Astrocyte (in vitro differentiated cells and primary cell): Measurements from ENCODE around the gene CMTR1.

Experiments used
- EZH2 ChIP-seq: IDR thresholded peaks from 2 replicates; pipeline ENCODE4 v1.6.1; 2012; ENCODE audit warnings: mild to moderate bottlenecking, low read length, inconsistent platforms; ENCODE audit not compliant: insufficient read depth
- TF ChIP-seq, protein P1 (sequence below): IDR thresholded peaks from 2 replicates; pipeline ENCODE4 v1.5.1; 2011; ENCODE audit warnings: low read depth, mild to moderate bottlenecking, inconsistent platforms, low read length, moderate library complexity; ENCODE audit not compliant: insufficient read depth

DNA sequence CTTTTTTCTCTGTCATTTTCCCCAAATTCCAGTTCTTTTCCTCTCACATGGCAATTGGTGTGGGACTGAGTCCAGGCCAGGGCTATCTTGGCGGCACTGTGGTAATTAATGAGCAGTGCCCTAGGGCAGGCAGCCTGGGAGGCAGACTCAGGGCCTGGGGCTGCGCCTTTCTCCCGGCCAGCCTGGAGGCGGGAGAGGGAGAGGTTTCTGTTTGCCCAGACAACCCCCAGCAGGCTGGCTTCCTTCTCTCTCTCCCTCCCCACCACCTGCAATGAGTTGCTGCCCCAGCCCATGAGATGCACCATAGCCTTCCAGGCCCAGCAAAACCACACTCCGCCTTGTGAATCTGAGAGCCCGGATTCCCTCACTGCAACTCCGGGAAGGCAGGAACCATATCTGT is 81.8 kb downstream of the CMTR1 start:
- TF ChIP-seq, protein P1, sequence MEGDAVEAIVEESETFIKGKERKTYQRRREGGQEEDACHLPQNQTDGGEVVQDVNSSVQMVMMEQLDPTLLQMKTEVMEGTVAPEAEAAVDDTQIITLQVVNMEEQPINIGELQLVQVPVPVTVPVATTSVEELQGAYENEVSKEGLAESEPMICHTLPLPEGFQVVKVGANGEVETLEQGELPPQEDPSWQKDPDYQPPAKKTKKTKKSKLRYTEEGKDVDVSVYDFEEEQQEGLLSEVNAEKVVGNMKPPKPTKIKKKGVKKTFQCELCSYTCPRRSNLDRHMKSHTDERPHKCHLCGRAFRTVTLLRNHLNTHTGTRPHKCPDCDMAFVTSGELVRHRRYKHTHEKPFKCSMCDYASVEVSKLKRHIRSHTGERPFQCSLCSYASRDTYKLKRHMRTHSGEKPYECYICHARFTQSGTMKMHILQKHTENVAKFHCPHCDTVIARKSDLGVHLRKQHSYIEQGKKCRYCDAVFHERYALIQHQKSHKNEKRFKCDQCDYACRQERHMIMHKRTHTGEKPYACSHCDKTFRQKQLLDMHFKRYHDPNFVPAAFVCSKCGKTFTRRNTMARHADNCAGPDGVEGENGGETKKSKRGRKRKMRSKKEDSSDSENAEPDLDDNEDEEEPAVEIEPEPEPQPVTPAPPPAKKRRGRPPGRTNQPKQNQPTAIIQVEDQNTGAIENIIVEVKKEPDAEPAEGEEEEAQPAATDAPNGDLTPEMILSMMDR, result no peak
- TF ChIP-seq EZH2, result no peak
